ENCODE measurements around the gene SLC22A23. TPM values are rescaled to one million over a fixed set of nuclear protein-coding genes. Genes with fewer than 3 reads are reported as not detected.

The SLC22A23 gene
- polyA plus RNA-seq, 1 donor (not counting 4 experiments of a cell fraction or from before 2014, with no cell fraction given): 4.3 TPM

DNA sequence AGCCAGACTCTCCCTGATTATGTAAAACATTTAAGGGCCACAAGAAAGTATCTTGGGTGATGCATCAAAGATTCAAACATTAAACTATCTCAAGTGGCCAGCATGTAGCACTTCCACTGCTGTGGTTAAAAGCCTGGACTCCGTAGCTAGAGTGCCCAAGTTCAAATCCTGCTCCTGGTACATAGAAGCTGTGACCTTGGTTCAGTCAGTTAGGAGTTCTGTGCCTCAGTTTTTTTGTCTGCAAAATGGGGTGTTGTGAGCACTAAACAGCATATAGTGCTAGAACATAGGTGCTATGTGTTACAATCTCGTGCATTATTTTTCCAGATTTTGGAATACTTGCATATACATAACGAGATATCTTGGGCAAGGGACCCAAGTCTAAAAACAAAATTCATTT is 129.4 kb downstream of the SLC22A23 start:
- no peaks in the 10 kb centered on the region for H3K9me3 ChIP-seq (ENCODE audit: control insufficient read depth, low read depth, low read length)
- H3K27ac ChIP-seq (ENCODE audit: control insufficient read depth, insufficient read depth, low read length): no peak overlapping the region
- dilution Hi-C loops (cut with MboI; ENCODE audit: extremely low pct_ligation_motif_present, low sequenced_read_pairs): no loop called here
- H3K4me3 ChIP-seq (ENCODE audit: control insufficient read depth in 2 of 3, extremely low read depth in 1 of 3, insufficient read depth in 2 of 3, low read depth in 1 of 3, low read length in 3 of 3): no peak overlapping the region
- TF ChIP-seq, protein P1, sequence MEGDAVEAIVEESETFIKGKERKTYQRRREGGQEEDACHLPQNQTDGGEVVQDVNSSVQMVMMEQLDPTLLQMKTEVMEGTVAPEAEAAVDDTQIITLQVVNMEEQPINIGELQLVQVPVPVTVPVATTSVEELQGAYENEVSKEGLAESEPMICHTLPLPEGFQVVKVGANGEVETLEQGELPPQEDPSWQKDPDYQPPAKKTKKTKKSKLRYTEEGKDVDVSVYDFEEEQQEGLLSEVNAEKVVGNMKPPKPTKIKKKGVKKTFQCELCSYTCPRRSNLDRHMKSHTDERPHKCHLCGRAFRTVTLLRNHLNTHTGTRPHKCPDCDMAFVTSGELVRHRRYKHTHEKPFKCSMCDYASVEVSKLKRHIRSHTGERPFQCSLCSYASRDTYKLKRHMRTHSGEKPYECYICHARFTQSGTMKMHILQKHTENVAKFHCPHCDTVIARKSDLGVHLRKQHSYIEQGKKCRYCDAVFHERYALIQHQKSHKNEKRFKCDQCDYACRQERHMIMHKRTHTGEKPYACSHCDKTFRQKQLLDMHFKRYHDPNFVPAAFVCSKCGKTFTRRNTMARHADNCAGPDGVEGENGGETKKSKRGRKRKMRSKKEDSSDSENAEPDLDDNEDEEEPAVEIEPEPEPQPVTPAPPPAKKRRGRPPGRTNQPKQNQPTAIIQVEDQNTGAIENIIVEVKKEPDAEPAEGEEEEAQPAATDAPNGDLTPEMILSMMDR (optimal IDR thresholded peaks at IDR 0.05 in 1 of 3, IDR thresholded peaks at IDR 0.05 in 1 of 3, conservative IDR thresholded peaks at IDR 0.05 in 1 of 3; ENCODE audit: extremely low read depth in 1 of 3, insufficient read depth in 2 of 3, low read length in 3 of 3): no peak
- TF ChIP-seq EZH2 (IDR thresholded peaks at IDR 0.05; ENCODE audit: low read length): no peak
- no peak overlapping the region for H2AFZ ChIP-seq (ENCODE audit: control insufficient read depth, low read length)
- no peaks in the 10 kb centered on the region for H3K9me1 ChIP-seq (ENCODE audit: control insufficient read depth, extremely low read depth, insufficient read depth, low read length)
- H3K4me2 ChIP-seq (ENCODE audit: control insufficient read depth, extremely low read depth, insufficient read depth, low read depth, low read length): no peak overlapping the region
- H3K4me1 ChIP-seq (ENCODE audit: control insufficient read depth, extremely low read depth, insufficient read depth, low read length): peaks cover 7% of the 10 kb centered on the region
- no peak overlapping the region for H3K9ac ChIP-seq (ENCODE audit: control insufficient read depth, extremely low read depth, insufficient read depth, low read length)
- H3K36me3 ChIP-seq (ENCODE audit: control insufficient read depth in 2 of 2, extremely low read depth in 1 of 2, insufficient read depth in 2 of 2, low read length in 2 of 2): no peaks in the 10 kb centered on the region
- H4K20me1 ChIP-seq (ENCODE audit: control insufficient read depth, extremely low read depth, insufficient read depth, low read length): no peaks in the 10 kb centered on the region
- DNase-seq (ENCODE audit: low read depth, low spot score) (no peak), FAIRE-seq (no peak)
- H3K27me3 ChIP-seq (ENCODE audit: control insufficient read depth, extremely low read depth, insufficient read depth, low read length): no peaks in the 10 kb centered on the region
- no peaks in the 10 kb centered on the region for H3K79me2 ChIP-seq (ENCODE audit: control insufficient read depth, insufficient read depth, low read length)

DNA sequence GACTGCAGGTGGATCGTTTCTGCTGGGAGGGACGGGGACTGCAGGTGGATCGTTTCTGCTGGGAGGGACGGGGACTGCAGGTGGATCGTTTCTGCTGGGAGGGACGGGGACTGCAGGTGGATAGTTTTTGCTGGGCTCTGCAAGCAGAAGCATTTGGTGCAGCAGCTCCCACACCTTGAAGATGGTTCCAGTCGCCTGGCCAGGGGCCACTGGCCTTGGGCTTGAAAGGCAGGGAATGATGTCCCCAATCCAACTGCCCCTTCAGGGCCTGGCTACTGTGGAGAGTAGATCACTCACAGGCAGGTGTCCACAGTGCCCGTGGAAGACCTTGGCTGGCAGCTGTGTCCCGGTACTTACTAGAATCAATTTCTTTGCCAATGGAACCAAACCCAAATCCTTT is 129.9 kb downstream of the SLC22A23 start:
- Histone ChIP-seq H3K36me3 (ENCODE audit: control insufficient read depth in 2 of 2, extremely low read depth in 1 of 2, insufficient read depth in 2 of 2, low read length in 2 of 2) (no peaks in the 10 kb centered on the region), H3K9ac (ENCODE audit: control insufficient read depth, extremely low read depth, insufficient read depth, low read length) (no peak overlapping the region), H3K4me1 (ENCODE audit: control insufficient read depth, extremely low read depth, insufficient read depth, low read length) (peaks cover 7% of the 10 kb centered on the region), H3K27me3 (ENCODE audit: control insufficient read depth, extremely low read depth, insufficient read depth, low read length) (no peaks in the 10 kb centered on the region), H2AFZ (ENCODE audit: control insufficient read depth, low read length) (no peak overlapping the region), H3K9me1 (ENCODE audit: control insufficient read depth, extremely low read depth, insufficient read depth, low read length) (no peaks in the 10 kb centered on the region), H3K79me2 (ENCODE audit: control insufficient read depth, insufficient read depth, low read length) (no peaks in the 10 kb centered on the region), H3K27ac (ENCODE audit: control insufficient read depth, insufficient read depth, low read length) (no peak overlapping the region), H4K20me1 (ENCODE audit: control insufficient read depth, extremely low read depth, insufficient read depth, low read length) (no peaks in the 10 kb centered on the region), H3K4me2 (ENCODE audit: control insufficient read depth, extremely low read depth, insufficient read depth, low read depth, low read length) (no peak overlapping the region), H3K4me3 (ENCODE audit: control insufficient read depth in 2 of 3, extremely low read depth in 1 of 3, insufficient read depth in 2 of 3, low read depth in 1 of 3, low read length in 3 of 3) (no peak overlapping the region), H3K9me3 (ENCODE audit: control insufficient read depth, low read depth, low read length) (no peaks in the 10 kb centered on the region)
- DNase-seq (ENCODE audit: low read depth, low spot score) (no peak), FAIRE-seq (no peak)
- TF ChIP-seq, protein P1 (optimal IDR thresholded peaks at IDR 0.05 in 1 of 3, IDR thresholded peaks at IDR 0.05 in 1 of 3, conservative IDR thresholded peaks at IDR 0.05 in 1 of 3; ENCODE audit: extremely low read depth in 1 of 3, insufficient read depth in 2 of 3, low read length in 3 of 3): no peak
- TF ChIP-seq EZH2 (IDR thresholded peaks at IDR 0.05; ENCODE audit: low read length): no peak
- dilution Hi-C loops (cut with MboI; ENCODE audit: extremely low pct_ligation_motif_present, low sequenced_read_pairs): no loop called here

Measured in keratinocyte (primary cell).